Measurements from ENCODE around the gene ARMC12.

GRCh38 chr6:35728683-35729678, 7.9 kb upstream of the ARMC12 start:
- no peak for TF ChIP-seq CTCF (IDR thresholded peaks at IDR 0.05)
- TF ChIP-seq POLR2A (IDR thresholded peaks at IDR 0.05) = no peak

Data from uterus (tissue), 2 donors.